Tibial nerve (tissue), 3 donors: Measurements from ENCODE around the gene HACD3.
"Not testable (repeated sequence)": the region's sequence is repeated elsewhere in the genome, so short reads cannot be mapped to it uniquely, and the experiment has no call there.

Source experiments
- CTCF ChIP-seq, 5 experiments: fragments of 200-600 bp in 3 of 5; fragments of 450-650 bp in 2 of 5; sonication (generic) in 3 of 5; IDR thresholded peaks; one replicate each; pipeline ENCODE4 v1.5.1; 2016 to 2019; ENCODE audit warnings: antibody characterized with exemption in 5 of 5, mild to moderate bottlenecking in 3 of 5, moderate library complexity in 2 of 5
- POLR2A ChIP-seq, 2 donors: fragments of 450-650 bp; IDR thresholded peaks; one replicate each; pipeline ENCODE4 v1.6.1; 2017; ENCODE audit warnings: antibody characterized with exemption in 2 of 2, mild to moderate bottlenecking in 2 of 2, moderate library complexity in 2 of 2

DNA sequence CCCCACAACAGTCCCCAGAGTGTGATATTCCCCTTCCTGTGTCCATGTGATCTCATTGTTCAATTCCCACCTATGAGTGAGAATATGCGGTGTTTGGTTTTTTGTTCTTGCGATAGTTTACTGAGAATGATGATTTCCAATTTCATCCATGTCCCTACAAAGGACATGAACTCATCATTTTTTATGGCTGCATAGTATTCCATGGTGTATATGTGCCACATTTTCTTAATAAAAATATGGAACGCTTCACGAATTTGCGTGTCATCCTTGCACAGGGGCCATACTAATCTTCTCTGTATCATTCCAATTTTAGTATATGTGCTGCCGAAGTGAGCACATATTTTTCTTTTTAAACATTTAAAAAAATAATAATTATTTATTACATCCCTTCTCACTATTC, 22.6 kb downstream of the HACD3 start:
- TF ChIP-seq CTCF, POLR2A (IDR thresholded peaks at IDR 0.05): not testable (repeated sequence)
